Spleen (tissue), 7 donors: ENCODE data around the gene INSR.

ENCODE experiments used
- CTCF ChIP-seq, 11 experiments: fragments of 200-600 bp in 7 of 11; fragments of 450-650 bp in 4 of 11; sonication (generic) in 4 of 11; IDR thresholded peaks in 8 of 11; conservative IDR thresholded peaks in 3 of 11; 1 replicate in 7 of 11; 2 replicates in 4 of 11; pipeline versions ENCODE4 v1.4.0 to v1.8.0; 2016 to 2021; ENCODE audit warnings: antibody characterized with exemption in 11 of 11, inconsistent platforms in 4 of 11, mild to moderate bottlenecking in 1 of 11
- POLR2A ChIP-seq, 3 donors: fragments of 450-650 bp; IDR thresholded peaks; one replicate each; pipeline ENCODE4 v1.5.1; 2017; ENCODE audit warnings: antibody characterized with exemption in 3 of 3, mild to moderate bottlenecking in 1 of 3
- POLR2AphosphoS5 ChIP-seq, 3 donors: sonication (generic); formaldehyde crosslinking; IDR thresholded peaks; one replicate each; pipeline ENCODE4 v1.5.1; 2017; ENCODE audit warnings: antibody characterized with exemption in 3 of 3
- donor health status: DM: no; HTN: no; CAD: no; lungs with moderate emphysema.
- donor health status: DM: no; HTN: no; CAD: no.
- donor health status: DM: no; HTN: no; CAD: no.

DNA sequence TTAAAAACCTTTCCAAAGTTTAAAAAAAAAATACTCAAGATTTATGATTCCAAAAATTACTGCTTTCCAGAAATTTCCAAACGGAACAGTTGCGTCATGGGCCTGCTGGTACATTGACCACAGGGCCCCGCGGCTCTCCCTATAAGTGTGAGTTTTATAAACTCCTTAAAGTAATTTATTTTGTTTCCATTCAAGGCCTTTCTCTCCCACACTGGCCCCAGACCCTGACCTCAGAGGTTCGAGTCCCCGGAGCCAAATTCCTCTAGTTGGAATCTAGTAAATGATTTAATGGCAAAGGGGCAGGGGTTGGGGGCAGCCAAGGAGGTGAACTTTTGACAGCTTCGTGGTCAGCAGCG lies 97.5 kb downstream of the INSR start:
- TF ChIP-seq CTCF (IDR thresholded peaks at IDR 0.05 in 8 of 11, conservative IDR thresholded peaks at IDR 0.05 in 3 of 11), result no peak
- no peak for TF ChIP-seq POLR2A (IDR thresholded peaks at IDR 0.05)
- TF ChIP-seq POLR2AphosphoS5 (IDR thresholded peaks at IDR 0.05), result no peak
